Adipocyte (in vitro differentiated cells): ENCODE data around the gene CD69.
"Not testable (repeated sequence)": the region's sequence is repeated elsewhere in the genome, so short reads cannot be mapped to it uniquely, and the experiment has no call there.

ENCODE experiments used
- DNase-seq: peaks from one replicate; pipeline ENCODE4 v3.0.0-alpha.2; 2015; ENCODE audit warnings: low read depth
- H3K27me3 ChIP-seq: replicated peaks from 2 replicates; pipeline ENCODE4 v1.7.0; 2013; ENCODE audit warnings: mild to moderate bottlenecking, low read length, moderate library complexity; ENCODE audit not compliant: control insufficient read depth, insufficient read depth
- H3K36me3 ChIP-seq: 2 replicates; pipeline ENCODE4 v1.7.0; 2013; ENCODE audit warnings: low read length, mild to moderate bottlenecking, moderate library complexity; ENCODE audit not compliant: control insufficient read depth, insufficient read depth, severe bottlenecking
- H3K4me1 ChIP-seq: 2 replicates; pipeline ENCODE4 v1.7.0; 2013; ENCODE audit warnings: mild to moderate bottlenecking, low read length, moderate library complexity; ENCODE audit not compliant: control insufficient read depth, insufficient read depth
- H3K4me3 ChIP-seq: 2 replicates; pipeline ENCODE4 v1.7.0; 2013; ENCODE audit warnings: mild to moderate bottlenecking, low read length, moderate library complexity
- H3K9ac ChIP-seq: 2 replicates; pipeline ENCODE4 v1.7.0; 2013; ENCODE audit warnings: mild to moderate bottlenecking, low read length, moderate library complexity
- H3K9me3 ChIP-seq: 2 replicates; pipeline ENCODE4 v1.7.0; 2013; ENCODE audit warnings: mild to moderate bottlenecking, low read length, moderate library complexity; ENCODE audit not compliant: control insufficient read depth

CD69 gene

DNA sequence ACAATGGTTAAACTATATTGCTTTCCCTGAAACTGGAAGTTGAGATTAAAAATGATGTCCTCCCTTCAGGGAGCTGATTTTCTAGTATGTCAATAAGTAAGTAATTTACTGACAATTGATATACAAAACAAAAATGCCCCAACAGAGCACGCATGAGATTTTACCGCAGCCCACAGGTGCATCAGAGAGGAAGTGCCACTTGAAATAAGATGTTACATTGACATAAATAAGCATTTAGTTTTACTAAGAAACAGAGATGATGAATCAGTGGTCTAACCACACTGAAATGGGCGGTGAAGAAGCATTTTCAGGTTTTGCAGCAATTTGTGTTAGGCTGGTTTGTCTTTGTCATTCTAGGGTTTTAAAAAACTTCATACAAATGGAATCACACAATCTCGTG, 19.0 kb downstream of the CD69 start:
- no peak for DNase-seq
- H3K27me3 ChIP-seq: no peaks in the 10 kb centered on the region
- H3K9me3 ChIP-seq: no peaks in the 10 kb centered on the region
- H3K36me3 ChIP-seq: no peaks in the 10 kb centered on the region
- no peak overlapping the region for H3K4me3 ChIP-seq
- H3K9ac ChIP-seq: no peak overlapping the region
- no peaks in the 10 kb centered on the region for H3K4me1 ChIP-seq

DNA sequence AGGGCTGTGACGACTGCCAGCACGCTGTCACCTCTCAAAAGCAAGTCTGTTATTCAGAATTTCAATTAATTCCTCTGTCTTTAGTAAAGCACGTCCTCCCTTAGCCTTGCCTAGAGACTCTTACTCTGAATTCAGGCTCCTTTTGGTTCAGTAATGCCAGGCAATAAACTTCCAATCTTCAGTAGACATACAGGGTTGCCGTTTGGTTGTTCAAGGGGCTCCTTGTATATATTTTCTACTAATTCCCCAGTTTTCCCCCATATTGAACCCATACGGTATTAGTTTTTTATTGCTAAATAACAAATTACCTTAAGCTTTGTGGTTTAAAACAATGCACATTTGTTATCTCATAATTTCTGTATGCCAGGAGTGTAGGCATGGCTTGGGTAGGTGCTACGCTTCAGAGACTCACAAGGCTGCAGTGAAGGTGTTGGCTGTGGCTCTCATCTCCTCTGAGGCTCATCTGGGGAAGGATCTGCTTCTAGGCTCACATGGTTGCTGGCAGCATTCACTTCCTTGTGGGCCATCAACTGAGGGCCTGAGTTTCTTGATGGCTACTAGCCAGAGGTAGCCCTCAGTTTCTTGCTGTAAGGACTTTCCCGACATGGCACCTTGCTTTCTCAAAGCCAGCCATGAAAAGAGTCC, 20.5 kb downstream of the CD69 start:
- no peak for DNase-seq
- Histone ChIP-seq H3K4me1 (no peaks in the 10 kb centered on the region), H3K9me3 (no peaks in the 10 kb centered on the region), H3K9ac (no peak overlapping the region), H3K36me3 (no peaks in the 10 kb centered on the region), H3K4me3 (no peak overlapping the region), H3K27me3 (no peaks in the 10 kb centered on the region)

DNA sequence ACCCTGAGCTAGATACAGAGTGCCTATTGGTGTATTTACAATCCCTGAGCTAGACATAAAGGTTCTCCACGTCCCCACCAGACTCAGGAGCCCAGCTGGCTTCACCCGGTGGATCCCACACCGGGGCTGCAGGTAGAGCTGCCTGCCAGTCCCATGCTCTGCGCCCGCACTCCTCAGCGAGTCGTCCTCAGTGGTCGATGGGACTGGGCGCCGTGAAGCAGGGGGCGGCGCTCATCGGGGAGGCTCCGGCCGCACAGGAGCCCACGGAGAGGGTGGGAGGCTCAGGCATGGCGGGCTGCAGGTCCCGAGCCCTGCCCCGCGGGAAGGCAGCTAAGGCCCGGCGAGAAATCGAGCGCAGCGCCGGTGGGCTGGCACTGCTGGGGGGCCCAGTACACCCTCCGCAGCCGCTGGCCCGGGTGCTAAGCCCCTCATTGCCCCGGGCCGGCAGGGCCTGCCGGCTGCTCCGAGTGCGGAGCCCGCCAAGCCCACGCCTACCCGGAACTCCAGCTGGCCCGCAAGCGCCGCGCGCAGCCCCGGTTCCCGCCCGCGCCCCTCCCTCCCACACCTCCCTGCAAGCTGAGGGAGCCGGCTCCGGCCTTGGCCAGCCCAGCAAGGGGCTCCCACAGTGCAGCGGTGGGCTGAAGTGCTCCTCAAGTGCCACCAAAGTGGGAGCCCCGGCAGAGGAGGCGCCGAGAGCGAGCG, 21.1 kb downstream of the CD69 start:
- not testable (repeated sequence) for H3K4me3 ChIP-seq, H3K27me3 ChIP-seq

GRCh38 chr12:9738905-9739304, 21.8 kb downstream of the CD69 start:
- not testable (repeated sequence) for H3K9ac ChIP-seq, DNase-seq, H3K27me3 ChIP-seq, H3K4me1 ChIP-seq, H3K9me3 ChIP-seq, H3K36me3 ChIP-seq, H3K4me3 ChIP-seq

More for the DNA sequence above, 21.1 kb downstream of the CD69 start:
- H3K9ac ChIP-seq, DNase-seq, H3K36me3 ChIP-seq, H3K9me3 ChIP-seq, H3K4me1 ChIP-seq: not testable (repeated sequence)

- H3K4me3 ChIP-seq: no peak overlapping the region
- no peaks in the 10 kb centered on the region for H3K9me3 ChIP-seq
- H3K27me3 ChIP-seq: no peaks in the 10 kb centered on the region
- no peaks in the 10 kb centered on the region for H3K36me3 ChIP-seq
- no peak overlapping the region for H3K9ac ChIP-seq
- no peaks in the 10 kb centered on the region for H3K4me1 ChIP-seq
- no peak for DNase-seq
Measured at GRCh38 chr12:9736936-9737705, 23.6 kb downstream of the CD69 start.

GRCh38 chr12:9735601-9736000, 25.1 kb downstream of the CD69 start:
- H3K4me1 ChIP-seq: no peaks in the 10 kb centered on the region
- no peaks in the 10 kb centered on the region for H3K9me3 ChIP-seq
- no peak for DNase-seq
- H3K4me3 ChIP-seq: no peak overlapping the region
- H3K36me3 ChIP-seq: no peaks in the 10 kb centered on the region
- no peak overlapping the region for H3K9ac ChIP-seq
- H3K27me3 ChIP-seq: no peaks in the 10 kb centered on the region

- no peak for DNase-seq
- H3K9ac ChIP-seq: no peak within 1 kb of the TSS
- H3K4me3 ChIP-seq: no peak within 1 kb of the TSS
- no peaks in the 10 kb centered on the region for H3K27me3 ChIP-seq
- H3K36me3 ChIP-seq: no peaks in the 10 kb centered on the region
- no peaks in the 10 kb centered on the region for H3K9me3 ChIP-seq
- H3K4me1 ChIP-seq: no peaks in the 10 kb centered on the region
Measured at GRCh38 chr12:9732921-9733461, 27.7 kb downstream of the CD69 start, which contains the start of gene CLECL1. Gene CLECL1 (minus strand): TSS chr12:9733097.

- peaks cover 4% of the 10 kb centered on the region for H3K4me1 ChIP-seq
- no peak for DNase-seq
- no peaks in the 10 kb centered on the region for H3K36me3 ChIP-seq
- H3K27me3 ChIP-seq: no peaks in the 10 kb centered on the region
- no peak overlapping the region for H3K4me3 ChIP-seq
- no peaks in the 10 kb centered on the region for H3K9me3 ChIP-seq
- H3K9ac ChIP-seq: no peak overlapping the region
Measured at GRCh38 chr12:9731797-9732196, 28.9 kb downstream of the CD69 start.

DNA sequence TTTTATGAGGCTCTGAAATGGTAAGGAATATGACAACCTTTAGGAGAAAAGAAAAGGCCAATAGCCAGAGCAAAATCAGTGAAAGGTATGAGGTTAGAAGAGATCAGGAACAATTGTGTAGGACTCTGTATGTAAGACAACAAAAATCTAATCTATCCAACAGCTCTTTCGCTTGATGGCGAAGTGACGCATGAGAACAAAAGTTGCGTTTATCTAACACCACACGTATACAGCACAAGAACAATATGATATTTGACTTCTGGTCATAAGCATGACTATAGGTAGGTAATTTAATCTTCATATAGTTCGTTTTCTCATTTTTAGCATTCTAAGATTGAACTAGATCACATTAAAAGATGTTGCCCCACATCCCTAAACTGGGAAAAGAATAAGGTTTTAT, 29.3 kb downstream of the CD69 start:
- H3K36me3 ChIP-seq: no peaks in the 10 kb centered on the region
- H3K4me1 ChIP-seq: peaks cover 4% of the 10 kb centered on the region
- H3K4me3 ChIP-seq: no peak overlapping the region
- no peaks in the 10 kb centered on the region for H3K27me3 ChIP-seq
- no peaks in the 10 kb centered on the region for H3K9me3 ChIP-seq
- H3K9ac ChIP-seq: no peak overlapping the region
- no peak for DNase-seq

DNA sequence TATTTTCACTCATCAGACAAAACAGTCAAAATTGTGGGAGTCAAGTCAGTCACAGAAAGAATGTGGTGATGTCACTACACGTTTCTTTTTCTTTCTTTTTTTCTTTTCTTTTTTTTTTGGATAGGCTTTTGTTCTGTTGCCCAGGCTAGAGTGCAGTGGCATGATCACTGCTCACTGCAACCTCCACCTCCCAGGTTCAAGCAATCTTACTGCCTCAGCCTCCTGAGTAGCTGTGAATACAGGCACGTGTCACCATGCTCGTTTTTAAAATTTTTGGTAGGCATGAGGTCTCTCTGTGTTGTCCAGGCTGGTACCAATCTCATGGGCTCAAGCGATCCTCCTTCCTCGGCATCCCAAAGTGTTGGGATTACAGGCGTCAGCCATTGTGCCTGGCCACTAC, 30.1 kb downstream of the CD69 start:
- Histone ChIP-seq H3K9me3 (no peaks in the 10 kb centered on the region), H3K36me3 (no peaks in the 10 kb centered on the region), H3K9ac (no peak overlapping the region), H3K4me1 (peaks cover 4% of the 10 kb centered on the region), H3K4me3 (no peak overlapping the region), H3K27me3 (no peaks in the 10 kb centered on the region)
- no peak for DNase-seq

GRCh38 chr12:9730011-9730410, 30.7 kb downstream of the CD69 start:
- H3K27me3 ChIP-seq: no peaks in the 10 kb centered on the region
- H3K4me3 ChIP-seq: no peak overlapping the region
- H3K4me1 ChIP-seq: peaks cover 4% of the 10 kb centered on the region
- no peak overlapping the region for H3K9ac ChIP-seq
- no peaks in the 10 kb centered on the region for H3K36me3 ChIP-seq
- no peaks in the 10 kb centered on the region for H3K9me3 ChIP-seq
- DNase-seq: no peak
